K562 (cell line): ENCODE measurements around the gene PAQR6. TPM values are rescaled to one million over a fixed set of nuclear protein-coding genes. Genes with fewer than 3 reads are reported as not detected.

Experiments used
- DMBX1 ChIP-seq: fragments of 250-450 bp; sonication (Bioruptor Pico); IDR thresholded peaks from 2 replicates; pipeline ENCODE4 v1.8.0; 2022; ENCODE audit warnings: inconsistent platforms, mild to moderate bottlenecking, moderate library complexity, borderline replicate concordance
- EZH2 ChIP-seq: IDR thresholded peaks from 2 replicates; pipeline ENCODE4 v1.6.1; 2012; ENCODE audit warnings: low read depth, mild to moderate bottlenecking, inconsistent platforms, low read length, borderline replicate concordance
- GABPB2 ChIP-seq: fragments of 250-450 bp; sonication (Bioruptor Pico); conservative IDR thresholded peaks from 2 replicates; pipeline ENCODE4 v1.5.1; 2021; ENCODE audit warnings: mild to moderate bottlenecking
- MBD2 ChIP-seq: sonication (generic); IDR thresholded peaks from 2 replicates; pipeline ENCODE4 v1.6.1; 2016; ENCODE audit warnings: low read depth, borderline replicate concordance
- PHF20 ChIP-seq: fragments of 450-650 bp; IDR thresholded peaks from 2 replicates; pipeline ENCODE4 v1.6.1; 2018; ENCODE audit not compliant: partially characterized antibody
- PRPF4 ChIP-seq: fragments of 200-400 bp; formaldehyde crosslinking; IDR thresholded peaks from one replicate; pipeline ENCODE4 v1.6.1; 2017; ENCODE audit warnings: low read length, low read depth, mild to moderate bottlenecking; ENCODE audit not compliant: insufficient read depth, poor library complexity, severe bottlenecking
- RCOR1 ChIP-seq, 2 experiments: IDR thresholded peaks; 2 replicates each; pipeline ENCODE4 v1.6.1; 2012; ENCODE audit warnings: low read depth in 2 of 2, low read length in 2 of 2, borderline replicate concordance in 1 of 2, improper control_type of control experiment in 1 of 2
- SAFB ChIP-seq: fragments of 200-400 bp; formaldehyde crosslinking; IDR thresholded peaks from 2 replicates; pipeline ENCODE4 v1.6.1; 2017; ENCODE audit warnings: low read depth, low read length, borderline replicate concordance
- SMAD4 ChIP-seq: fragments of 250-450 bp; sonication (Bioruptor Pico); conservative IDR thresholded peaks from 2 replicates; pipeline ENCODE4 v1.8.0; 2021; ENCODE audit warnings: inconsistent platforms, mild to moderate bottlenecking, moderate library complexity
- SP1 ChIP-seq: sonication (generic); formaldehyde crosslinking; IDR thresholded peaks from 2 replicates; pipeline ENCODE4 v1.8.1; 2022; ENCODE audit warnings: mild to moderate bottlenecking, missing genetic modification reagents
- SP2 ChIP-seq: IDR thresholded peaks from 2 replicates; pipeline ENCODE4 v1.6.1; 2011; ENCODE audit warnings: mild to moderate bottlenecking, low read depth, low read length, moderate library complexity; ENCODE audit not compliant: poor library complexity, severe bottlenecking; ENCODE audit errors: extremely low read depth
- SUPT5H ChIP-seq: fragments of 450-650 bp; IDR thresholded peaks from 2 replicates; pipeline ENCODE4 v1.6.1; 2016
- U2AF1 ChIP-seq: fragments of 200-400 bp; formaldehyde crosslinking; optimal IDR thresholded peaks from 2 replicates; pipeline ENCODE3; 2017; ENCODE audit warnings: mild to moderate bottlenecking, low read depth, low read length, moderate library complexity
- ZBED1 ChIP-seq: IDR thresholded peaks from 2 replicates; pipeline ENCODE4 v1.6.1; 2014
- ZBTB7A ChIP-seq: IDR thresholded peaks from 2 replicates; pipeline ENCODE4 v1.6.1; 2011; ENCODE audit warnings: low read depth, mild to moderate bottlenecking, low read length, moderate library complexity, borderline replicate concordance; ENCODE audit not compliant: control insufficient read depth
- ZNF143 ChIP-seq: sonication (generic); formaldehyde crosslinking; IDR thresholded peaks from 2 replicates; pipeline ENCODE4 v1.9.0; 2022; ENCODE audit warnings: mild to moderate bottlenecking, missing genetic modification reagents
- ZNF24 ChIP-seq: fragments of 450-650 bp; IDR thresholded peaks from 2 replicates; pipeline ENCODE4 v1.6.1; 2016
- ZNF408 ChIP-seq: fragments of 250-450 bp; sonication (Bioruptor Pico); IDR thresholded peaks from 2 replicates; pipeline ENCODE4 v1.4.0; 2020; ENCODE audit warnings: low read depth, mild to moderate bottlenecking, moderate library complexity
- ZNF75A ChIP-seq: fragments of 450-650 bp; formaldehyde crosslinking; IDR thresholded peaks from 2 replicates; pipeline ENCODE4 v1.4.0; 2020; ENCODE audit warnings: mild to moderate bottlenecking
- polyA plus RNA-seq, 8 experiments: library from polyadenylated mRNA; depleted of rRNA in 4 of 8; stranded (reverse) in 5 of 8; unstranded in 3 of 8; fragments of >200 nt; fragmentation: Nextera tagmentation in 2 of 8; fragmentation: Illumina TruSeq in 1 of 8; extraction: Ambion mirVana in 2 of 8; extraction: Trizol in 1 of 8; gene quantifications; 2 replicates each; pipeline versions ENCODE4 v1.2.1 to v1.2.3, GENCODE V29; 2011 to 2014; ENCODE audit warnings: inconsistent platforms in 1 of 8, missing spikeins in 1 of 8
- total RNA-seq, 7 experiments: library from RNA; depleted of rRNA in 6 of 7; stranded (reverse); fragments of >200 nt in 6 of 7; fragmentation: Illumina TruSeq in 2 of 7; extraction: Trizol in 2 of 7; gene quantifications; 2 replicates each; pipeline versions ENCODE4 v1.2.1 to v1.2.3, GENCODE V29; 2011 to 2021; ENCODE audit warnings: low replicate concordance in 1 of 7
- TF ChIP-seq, protein P1 (sequence below): fragments of 250-450 bp; sonication (Bioruptor Pico); IDR thresholded peaks from 2 replicates; pipeline ENCODE4 v1.8.0; 2022; ENCODE audit warnings: moderate library complexity, mild to moderate bottlenecking, inconsistent platforms
- TF ChIP-seq, protein P2 (sequence below): fragments of 450-650 bp; conservative IDR thresholded peaks from 2 replicates; pipeline ENCODE4 v1.6.1; 2016; ENCODE audit warnings: missing genetic modification characterization, low read depth, mild to moderate bottlenecking, control low read depth, missing compliant biosample characterization
- TF ChIP-seq, protein P3 (sequence below): fragments of 250-450 bp; sonication (Bioruptor Pico); IDR thresholded peaks from 2 replicates; pipeline ENCODE4 v1.5.0; 2020; ENCODE audit warnings: mild to moderate bottlenecking
- TF ChIP-seq, protein P4 (sequence below): fragments of 450-650 bp; IDR thresholded peaks from 2 replicates; pipeline ENCODE4 v1.6.1; 2016; ENCODE audit warnings: antibody characterized with exemption

Gene PAQR6
- total and polyA plus RNA-seq, 9 of the 15 experiments (the other 6 are each of a cell fraction or from before 2014, with no cell fraction given), result 0.07 to 1.8 (median 0.62) TPM

DNA sequence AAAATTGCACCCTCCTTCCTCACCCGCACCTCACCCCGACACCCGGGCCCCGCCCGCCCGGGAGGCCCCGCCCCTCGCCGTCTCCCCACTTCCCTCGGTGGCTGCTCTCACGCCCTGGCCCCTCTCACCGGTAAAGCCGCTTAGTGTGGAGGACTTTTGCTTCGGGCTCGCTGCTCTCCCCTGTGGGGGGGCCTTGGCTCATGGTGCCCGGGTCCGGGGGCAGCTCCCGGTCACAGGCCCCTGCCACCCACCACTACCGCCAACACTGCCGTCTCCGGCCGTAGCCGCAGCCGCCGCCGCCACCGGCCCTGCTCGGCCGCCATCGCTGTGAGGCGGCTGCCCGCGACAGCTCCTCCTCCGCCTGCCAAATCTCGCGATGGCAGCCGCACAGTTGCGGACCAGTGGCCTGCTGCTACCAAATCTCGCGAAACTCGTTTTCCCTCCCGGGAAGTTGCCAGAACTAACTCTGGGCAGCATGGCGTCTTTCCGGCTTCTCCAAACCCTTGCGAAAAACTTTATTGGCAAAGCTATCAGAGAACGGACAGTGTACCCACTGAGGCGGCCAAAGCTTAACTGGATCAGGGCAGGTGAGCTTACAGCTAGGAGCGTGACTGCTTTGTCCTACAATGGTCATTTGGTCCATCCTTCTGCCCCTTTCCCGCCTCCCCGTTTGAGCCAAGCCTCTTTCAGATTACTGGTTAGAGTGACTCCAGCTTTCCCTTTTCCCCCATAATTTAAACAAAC lies 34.8 kb upstream of the PAQR6 start, which contains the start of gene SMG5 (continued):
- TF ChIP-seq, protein P1, sequence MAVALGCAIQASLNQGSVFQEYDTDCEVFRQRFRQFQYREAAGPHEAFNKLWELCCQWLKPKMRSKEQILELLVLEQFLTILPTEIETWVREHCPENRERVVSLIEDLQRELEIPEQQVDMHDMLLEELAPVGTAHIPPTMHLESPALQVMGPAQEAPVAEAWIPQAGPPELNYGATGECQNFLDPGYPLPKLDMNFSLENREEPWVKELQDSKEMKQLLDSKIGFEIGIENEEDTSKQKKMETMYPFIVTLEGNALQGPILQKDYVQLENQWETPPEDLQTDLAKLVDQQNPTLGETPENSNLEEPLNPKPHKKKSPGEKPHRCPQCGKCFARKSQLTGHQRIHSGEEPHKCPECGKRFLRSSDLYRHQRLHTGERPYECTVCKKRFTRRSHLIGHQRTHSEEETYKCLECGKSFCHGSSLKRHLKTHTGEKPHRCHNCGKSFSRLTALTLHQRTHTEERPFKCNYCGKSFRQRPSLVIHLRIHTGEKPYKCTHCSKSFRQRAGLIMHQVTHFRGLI (CRISPR knock-in tag), result no peak
- peak; percentile 63 for TF ChIP-seq PRPF4
- 0 out of 2 replicates have a peak, but pooled peaks have one; percentile 48 for TF ChIP-seq ZNF75A (CRISPR knock-in tag)
- TF ChIP-seq SP1 (CRISPR knock-in tag), result peak; percentile 94
- no peak; the same call in none of the 2 replicates for TF ChIP-seq MBD2
- TF ChIP-seq PHF20, result peak; percentile 92
- no peak for TF ChIP-seq GABPB2 (CRISPR knock-in tag)
- TF ChIP-seq SUPT5H, result peak; percentile 99
- TF ChIP-seq U2AF1, result no peak
- TF ChIP-seq SP2, result no peak
- TF ChIP-seq, protein P2, sequence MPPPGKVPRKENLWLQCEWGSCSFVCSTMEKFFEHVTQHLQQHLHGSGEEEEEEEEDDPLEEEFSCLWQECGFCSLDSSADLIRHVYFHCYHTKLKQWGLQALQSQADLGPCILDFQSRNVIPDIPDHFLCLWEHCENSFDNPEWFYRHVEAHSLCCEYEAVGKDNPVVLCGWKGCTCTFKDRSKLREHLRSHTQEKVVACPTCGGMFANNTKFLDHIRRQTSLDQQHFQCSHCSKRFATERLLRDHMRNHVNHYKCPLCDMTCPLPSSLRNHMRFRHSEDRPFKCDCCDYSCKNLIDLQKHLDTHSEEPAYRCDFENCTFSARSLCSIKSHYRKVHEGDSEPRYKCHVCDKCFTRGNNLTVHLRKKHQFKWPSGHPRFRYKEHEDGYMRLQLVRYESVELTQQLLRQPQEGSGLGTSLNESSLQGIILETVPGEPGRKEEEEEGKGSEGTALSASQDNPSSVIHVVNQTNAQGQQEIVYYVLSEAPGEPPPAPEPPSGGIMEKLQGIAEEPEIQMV (tag), result no peak
- TF ChIP-seq, protein P3, sequence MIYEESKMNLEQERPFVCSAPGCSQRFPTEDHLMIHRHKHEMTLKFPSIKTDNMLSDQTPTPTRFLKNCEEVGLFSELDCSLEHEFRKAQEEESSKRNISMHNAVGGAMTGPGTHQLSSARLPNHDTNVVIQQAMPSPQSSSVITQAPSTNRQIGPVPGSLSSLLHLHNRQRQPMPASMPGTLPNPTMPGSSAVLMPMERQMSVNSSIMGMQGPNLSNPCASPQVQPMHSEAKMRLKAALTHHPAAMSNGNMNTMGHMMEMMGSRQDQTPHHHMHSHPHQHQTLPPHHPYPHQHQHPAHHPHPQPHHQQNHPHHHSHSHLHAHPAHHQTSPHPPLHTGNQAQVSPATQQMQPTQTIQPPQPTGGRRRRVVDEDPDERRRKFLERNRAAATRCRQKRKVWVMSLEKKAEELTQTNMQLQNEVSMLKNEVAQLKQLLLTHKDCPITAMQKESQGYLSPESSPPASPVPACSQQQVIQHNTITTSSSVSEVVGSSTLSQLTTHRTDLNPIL (CRISPR knock-in tag), result no peak
- TF ChIP-seq SMAD4 (CRISPR knock-in tag), result peak; percentile 66
- TF ChIP-seq ZBTB7A, result peak; percentile 9; the same call in 1 of the 2 replicates
- TF ChIP-seq ZBED1, result peak; percentile 37; the same call in 1 of the 2 replicates
- TF ChIP-seq DMBX1 (CRISPR knock-in tag), result no peak
- TF ChIP-seq RCOR1 (IDR thresholded peaks at IDR 0.05; ENCODE audit: borderline replicate concordance in 1 of 2, low read depth in 2 of 2, low read length in 2 of 2), result no peak
- no peak for TF ChIP-seq ZNF143 (CRISPR knock-in tag)
- TF ChIP-seq SAFB, result no peak
- TF ChIP-seq EZH2, result no peak
- TF ChIP-seq ZNF408, result no peak
- TF ChIP-seq, protein P4, sequence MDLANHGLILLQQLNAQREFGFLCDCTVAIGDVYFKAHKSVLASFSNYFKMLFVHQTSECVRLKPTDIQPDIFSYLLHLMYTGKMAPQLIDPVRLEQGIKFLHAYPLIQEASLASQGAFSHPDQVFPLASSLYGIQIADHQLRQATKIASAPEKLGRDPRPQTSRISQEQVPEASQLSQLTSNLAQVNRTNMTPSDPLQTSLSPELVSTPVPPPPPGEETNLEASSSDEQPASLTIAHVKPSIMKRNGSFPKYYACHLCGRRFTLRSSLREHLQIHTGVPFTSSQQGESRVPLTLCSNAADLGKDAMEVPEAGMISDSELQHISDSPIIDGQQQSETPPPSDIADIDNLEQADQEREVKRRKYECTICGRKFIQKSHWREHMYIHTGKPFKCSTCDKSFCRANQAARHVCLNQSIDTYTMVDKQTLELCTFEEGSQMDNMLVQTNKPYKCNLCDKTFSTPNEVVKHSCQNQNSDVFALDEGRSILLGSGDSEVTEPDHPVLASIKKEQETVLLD, result no peak
- TF ChIP-seq ZNF24, result no peak
